PC-3 (cell line): ENCODE results near the gene CORO2B. TPM values are rescaled to one million over a fixed set of nuclear protein-coding genes. Genes with fewer than 3 reads are reported as not detected.
A peak's percentile ranks its signal among the peaks of the same experiment; 100 is the strongest.

Experiments used
- ATAC-seq: fragments of 200-7000 bp; cut with Tn5 transposase; 2 replicates; pipeline ENCODE4 v1.9.1; 2020; ENCODE audit warnings: mild to moderate bottlenecking, moderate library complexity
- BruUV-seq: library from RNA; stranded (reverse); fragments of 400-500 nt; replicated peaks from 2 replicates; lab custom pipeline; 2021; lab: Mats Ljungman, UMichigan
- CTCF ChIA-PET: fragments of 300-600 bp; sonication (Branson Sonifier 250); formaldehyde crosslinking; loops from one replicate; lab custom pipeline; 2022; ENCODE audit warnings: antibody characterized with exemption; lab: Charles Lee
- POLR2A ChIA-PET: fragments of 300-600 bp; sonication (Branson Sonifier 250); formaldehyde crosslinking; loops from one replicate; lab custom pipeline; 2022; ENCODE audit warnings: antibody characterized with exemption; ENCODE audit not compliant: unreplicated experiment; lab: Charles Lee
- DNase-seq: peaks from one replicate; pipeline ENCODE4 v3.0.0-alpha.2; 2015
- H2AFZ ChIP-seq: fragments of 300-600 bp; sonication (generic); 2 replicates; pipeline ENCODE4 v1.6.0; 2016; ENCODE audit warnings: antibody characterized with exemption, low read length
- H3F3A ChIP-seq: fragments of 300-600 bp; sonication (generic); one replicate; pipeline ENCODE4 v1.6.0; 2017; ENCODE audit warnings: antibody characterized with exemption, low read length, control low read depth, mild to moderate bottlenecking; ENCODE audit not compliant: unreplicated experiment
- H3K27ac ChIP-seq: fragments of 300-600 bp; sonication (generic); 2 replicates; pipeline ENCODE4 v1.5.1; 2016; ENCODE audit warnings: mild to moderate bottlenecking, low read length
- H3K27me3 ChIP-seq: fragments of 300-600 bp; sonication (generic); 2 replicates; pipeline ENCODE4 v1.6.1; 2016; ENCODE audit warnings: low read length, mixed read lengths
- H3K36me3 ChIP-seq: fragments of 300-600 bp; sonication (generic); 2 replicates; pipeline ENCODE4 v1.6.1; 2016; ENCODE audit warnings: low read depth, mixed run types, low read length, mixed read lengths
- H3K4me1 ChIP-seq: fragments of 300-600 bp; sonication (generic); 2 replicates; pipeline ENCODE4 v1.5.1; 2016; ENCODE audit warnings: low read length; ENCODE audit not compliant: insufficient read depth
- H3K4me2 ChIP-seq: fragments of 300-600 bp; sonication (generic); 2 replicates; pipeline ENCODE4 v1.6.0; 2016; ENCODE audit warnings: low read length
- H3K4me3 ChIP-seq: fragments of 300-600 bp; sonication (generic); 2 replicates; pipeline ENCODE4 v1.5.1; 2016; ENCODE audit warnings: mild to moderate bottlenecking, low read length, mixed read lengths
- H3K79me2 ChIP-seq: fragments of 300-600 bp; sonication (generic); 2 replicates; pipeline ENCODE4 v1.6.1; 2017; ENCODE audit warnings: low read length, mixed read lengths
- H3K9ac ChIP-seq: fragments of 300-600 bp; sonication (generic); 2 replicates; pipeline ENCODE4 v1.6.0; 2016; ENCODE audit warnings: mild to moderate bottlenecking, low read length
- H3K9me2 ChIP-seq: fragments of 300-600 bp; sonication (generic); replicated peaks from 2 replicates; pipeline ENCODE4 v1.6.1; 2016; ENCODE audit warnings: mixed run types, low read length, mixed read lengths
- H3K9me3 ChIP-seq: fragments of 300-600 bp; sonication (generic); 2 replicates; pipeline ENCODE4 v1.6.1; 2016; ENCODE audit warnings: low read length, mixed read lengths
- H4K20me1 ChIP-seq: fragments of 300-600 bp; sonication (generic); 2 replicates; pipeline ENCODE4 v1.6.1; 2016; ENCODE audit warnings: low read length, mixed read lengths
- CTCF ChIP-seq: fragments of 300-600 bp; sonication (generic); conservative IDR thresholded peaks from 2 replicates; pipeline ENCODE4 v1.5.1; 2017; ENCODE audit warnings: antibody characterized with exemption, low read depth, mild to moderate bottlenecking, low read length
- EZH2 ChIP-seq: fragments of 300-600 bp; sonication (generic); IDR thresholded peaks from one replicate; pipeline ENCODE4 v1.6.1; 2017; ENCODE audit warnings: antibody characterized with exemption, mild to moderate bottlenecking, low read length; ENCODE audit not compliant: unreplicated experiment
- EZH2phosphoT487 ChIP-seq: fragments of 300-600 bp; sonication (generic); IDR thresholded peaks from 2 replicates; pipeline ENCODE4 v1.6.1; 2018; ENCODE audit warnings: mild to moderate bottlenecking, antibody characterized with exemption, low read length, borderline replicate concordance
- intact Hi-C: fragments of 100-400 bp; cut with micrococcal nuclease; formaldehyde crosslinking; loops from 2 replicates; pipeline ENCODE4 v1.9.0; 2023
- total RNA-seq: library from RNA; depleted of rRNA; stranded (reverse); fragments of >200 nt; gene quantifications from 2 replicates; pipeline ENCODE4 v1.2.3, GENCODE V29; 2014

CORO2B gene
- total RNA-seq, 1 experiment from 2014 or later, result 0.66 TPM

GRCh38 chr15:68643216-68643830 lies 64.5 kb downstream of the CORO2B start:
- Histone ChIP-seq H3K27ac (no peak overlapping the region), H3K9ac (no peak overlapping the region), H2AFZ (no peak overlapping the region), H4K20me1 (no peaks in the 10 kb centered on the region), H3K4me3 (no peak overlapping the region), H3F3A (no peaks in the 10 kb centered on the region), H3K36me3 (no peaks in the 10 kb centered on the region), H3K9me2 (no peaks in the 10 kb centered on the region), H3K4me1 (peaks cover 14% of the 10 kb centered on the region), H3K79me2 (no peaks in the 10 kb centered on the region), H3K9me3 (no peaks in the 10 kb centered on the region), H3K4me2 (no peak overlapping the region), H3K27me3 (no peaks in the 10 kb centered on the region)
- no peak for ATAC-seq
- ChIA-PET CTCF (no interaction called here), POLR2A (no interaction called here)
- no peak for DNase-seq
- intact Hi-C loops, result no loop called here
- no TSS peak for BruUV-seq
- no peak for TF ChIP-seq EZH2phosphoT487
- no peak for TF ChIP-seq EZH2
- no peak for TF ChIP-seq CTCF

GRCh38 chr15:68644083-68644904 lies 65.5 kb downstream of the CORO2B start:
- H3K4me2 ChIP-seq, result no peak overlapping the region
- no peak overlapping the region for H3K9ac ChIP-seq
- no peak for ATAC-seq
- CTCF ChIA-PET, result no interaction called here
- no peaks in the 10 kb centered on the region for H3K9me2 ChIP-seq
- H3K9me3 ChIP-seq, result no peaks in the 10 kb centered on the region
- no peak overlapping the region for H3K27ac ChIP-seq
- no peaks in the 10 kb centered on the region for H3F3A ChIP-seq
- H3K36me3 ChIP-seq, result no peaks in the 10 kb centered on the region
- TF ChIP-seq EZH2 (no peak), CTCF (no peak), EZH2phosphoT487 (no peak)
- peak; percentile 45 for DNase-seq
- no TSS peak for BruUV-seq
- H3K79me2 ChIP-seq, result no peaks in the 10 kb centered on the region
- intact Hi-C loops, result no loop called here
- H4K20me1 ChIP-seq, result no peaks in the 10 kb centered on the region
- H3K27me3 ChIP-seq, result no peaks in the 10 kb centered on the region
- H2AFZ ChIP-seq, result no peak overlapping the region
- H3K4me3 ChIP-seq, result no peak overlapping the region
- peaks cover 13% of the 10 kb centered on the region for H3K4me1 ChIP-seq
- POLR2A ChIA-PET, result no interaction called here

GRCh38 chr15:68644996-68645395 lies 66.2 kb downstream of the CORO2B start:
- no peak overlapping the region for H3K4me2 ChIP-seq
- CTCF ChIA-PET, result no interaction called here
- POLR2A ChIA-PET, result no interaction called here
- no peaks in the 10 kb centered on the region for H3F3A ChIP-seq
- no peaks in the 10 kb centered on the region for H3K79me2 ChIP-seq
- H3K27me3 ChIP-seq, result no peaks in the 10 kb centered on the region
- no peak overlapping the region for H3K4me3 ChIP-seq
- H3K9ac ChIP-seq, result no peak overlapping the region
- intact Hi-C loops, result no loop called here
- no peaks in the 10 kb centered on the region for H4K20me1 ChIP-seq
- H3K9me2 ChIP-seq, result no peaks in the 10 kb centered on the region
- no peak for DNase-seq
- no peak for ATAC-seq
- H3K36me3 ChIP-seq, result no peaks in the 10 kb centered on the region
- no peak for TF ChIP-seq EZH2
- TF ChIP-seq EZH2phosphoT487, result no peak
- TF ChIP-seq CTCF, result no peak
- no peaks in the 10 kb centered on the region for H3K9me3 ChIP-seq
- H2AFZ ChIP-seq, result no peak overlapping the region
- peaks cover 6% of the 10 kb centered on the region for H3K4me1 ChIP-seq
- H3K27ac ChIP-seq, result no peak overlapping the region
- BruUV-seq, result no TSS peak
